Measurements from ENCODE around the gene IFNGR2. TPM values are rescaled to one million over a fixed set of nuclear protein-coding genes. Genes with fewer than 3 reads are reported as not detected.

Gene IFNGR2
- total RNA-seq, 1 donor from 2014 or later = 66.5 TPM

GRCh38 chr21:33412832-33413519 lies 9.8 kb downstream of the IFNGR2 start:
- no peaks in the 10 kb centered on the region for H3K27me3 ChIP-seq (ENCODE audit: control insufficient read depth, insufficient read depth, low read length)
- peaks cover 1% of the 10 kb centered on the region for H3K36me3 ChIP-seq (ENCODE audit: control insufficient read depth, insufficient read depth, low read length)
- no peak for TF ChIP-seq CTCF (IDR thresholded peaks at IDR 0.05; ENCODE audit: insufficient read depth, low read length, poor library complexity, severe bottlenecking)
- no peak overlapping the region for H3K4me3 ChIP-seq (ENCODE audit: low read depth, low read length)
- no peak for DNase-seq (ENCODE audit: low read depth)

- no peak for TF ChIP-seq CTCF (IDR thresholded peaks at IDR 0.05; ENCODE audit: insufficient read depth, low read length, poor library complexity, severe bottlenecking)
- DNase-seq (ENCODE audit: low read depth) = no peak
- Histone ChIP-seq H3K36me3 (ENCODE audit: control insufficient read depth, insufficient read depth, low read length) (peaks cover 1% of the 10 kb centered on the region), H3K4me3 (ENCODE audit: low read depth, low read length) (no peak overlapping the region), H3K27me3 (ENCODE audit: control insufficient read depth, insufficient read depth, low read length) (no peaks in the 10 kb centered on the region)
Observed at GRCh38 chr21:33414068-33414467, 10.9 kb downstream of the IFNGR2 start.

GRCh38 chr21:33414926-33415325 lies 11.7 kb downstream of the IFNGR2 start:
- no peak for TF ChIP-seq CTCF (IDR thresholded peaks at IDR 0.05; ENCODE audit: insufficient read depth, low read length, poor library complexity, severe bottlenecking)
- no peak for DNase-seq (ENCODE audit: low read depth)
- peaks cover 1% of the 10 kb centered on the region for H3K36me3 ChIP-seq (ENCODE audit: control insufficient read depth, insufficient read depth, low read length)

GRCh38 chr21:33418691-33419090 lies 15.5 kb downstream of the IFNGR2 start:
- Histone ChIP-seq H3K4me3 (ENCODE audit: low read depth, low read length) (no peak overlapping the region), H3K36me3 (ENCODE audit: control insufficient read depth, insufficient read depth, low read length) (peaks cover 2% of the 10 kb centered on the region), H3K27me3 (ENCODE audit: control insufficient read depth, insufficient read depth, low read length) (no peaks in the 10 kb centered on the region)
- DNase-seq (ENCODE audit: low read depth) = no peak
- no peak for TF ChIP-seq CTCF (IDR thresholded peaks at IDR 0.05; ENCODE audit: insufficient read depth, low read length, poor library complexity, severe bottlenecking)

More at GRCh38 chr21:33414926-33415325, 11.7 kb downstream of the IFNGR2 start:
- H3K27me3 ChIP-seq (ENCODE audit: control insufficient read depth, insufficient read depth, low read length) = no peaks in the 10 kb centered on the region
- H3K4me3 ChIP-seq (ENCODE audit: low read depth, low read length) = no peak overlapping the region

- no peak for TF ChIP-seq CTCF (IDR thresholded peaks at IDR 0.05; ENCODE audit: insufficient read depth, low read length, poor library complexity, severe bottlenecking)
- H3K36me3 ChIP-seq (ENCODE audit: control insufficient read depth, insufficient read depth, low read length) = peaks cover 2% of the 10 kb centered on the region
- no peak overlapping the region for H3K4me3 ChIP-seq (ENCODE audit: low read depth, low read length)
- H3K27me3 ChIP-seq (ENCODE audit: control insufficient read depth, insufficient read depth, low read length) = no peaks in the 10 kb centered on the region
- no peak for DNase-seq (ENCODE audit: low read depth)
Observed at GRCh38 chr21:33419538-33420123, 16.4 kb downstream of the IFNGR2 start.
